Uterus (tissue), 2 donors: ENCODE data around the gene MCTP2.

ENCODE experiments used
- CTCF ChIP-seq, 4 experiments: fragments of 200-600 bp in 2 of 4; fragments of 450-650 bp in 2 of 4; sonication (generic) in 2 of 4; IDR thresholded peaks; one replicate each; pipeline ENCODE4 v1.5.1; 2016 to 2019; ENCODE audit warnings: antibody characterized with exemption in 4 of 4, mild to moderate bottlenecking in 2 of 4, moderate library complexity in 1 of 4
- POLR2A ChIP-seq, 2 donors: fragments of 450-650 bp; IDR thresholded peaks; one replicate each; pipeline ENCODE4 v1.6.1; 2016; ENCODE audit warnings: antibody characterized with exemption in 2 of 2, mild to moderate bottlenecking in 1 of 2, moderate library complexity in 1 of 2

DNA sequence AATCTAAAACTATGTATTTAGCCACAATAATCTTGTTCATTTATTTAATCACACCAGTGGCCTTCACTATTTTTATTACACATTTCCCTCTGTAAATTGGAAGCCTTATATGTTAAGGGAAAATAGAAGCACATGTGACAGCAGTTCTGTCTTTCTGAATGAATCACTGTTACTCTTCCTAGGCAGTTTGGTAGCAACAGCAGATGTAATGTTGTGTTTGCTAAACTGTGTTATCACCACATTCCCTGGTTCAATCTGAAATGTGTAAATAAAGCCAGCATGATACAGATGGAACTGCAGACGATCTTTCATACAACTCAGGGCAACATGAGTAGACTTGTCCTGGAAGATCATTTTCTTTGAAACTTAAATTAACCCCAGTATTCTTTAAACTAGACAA is 220.1 kb downstream of the MCTP2 start:
- TF ChIP-seq CTCF (IDR thresholded peaks at IDR 0.05) = no peak
- TF ChIP-seq POLR2A (IDR thresholded peaks at IDR 0.05) = no peak
